MM.1S (cell line): Measurements from ENCODE around the gene DCTN4.

Experiments used
- DNase-seq: peaks from one replicate; pipeline ENCODE4 v3.0.0-alpha.2; 2015
- H2AFZ ChIP-seq: fragments of 300-600 bp; sonication (generic); 2 replicates; pipeline ENCODE4 v1.6.0; 2016; ENCODE audit warnings: antibody characterized with exemption, low read length
- H3F3A ChIP-seq: fragments of 300-600 bp; sonication (generic); 2 replicates; pipeline ENCODE4 v1.6.1; 2016; ENCODE audit warnings: mild to moderate bottlenecking, antibody characterized with exemption, low read length, moderate library complexity, mixed read lengths; ENCODE audit not compliant: insufficient read depth
- H3K27ac ChIP-seq: fragments of 300-600 bp; sonication (generic); 2 replicates; pipeline ENCODE4 v1.5.1; 2016; ENCODE audit warnings: mild to moderate bottlenecking, low read length
- H3K27me3 ChIP-seq: fragments of 300-600 bp; sonication (generic); replicated peaks from 2 replicates; pipeline ENCODE4 v1.6.0; 2016; ENCODE audit warnings: low read length; ENCODE audit not compliant: insufficient read depth
- H3K36me3 ChIP-seq: fragments of 300-600 bp; sonication (generic); replicated peaks from 2 replicates; pipeline ENCODE4 v1.6.1; 2016; ENCODE audit warnings: mild to moderate bottlenecking, low read length, mixed read lengths; ENCODE audit not compliant: insufficient read depth
- H3K4me1 ChIP-seq: fragments of 300-600 bp; sonication (generic); 2 replicates; pipeline ENCODE4 v1.6.1; 2016; ENCODE audit warnings: low read length, mixed read lengths
- H3K4me2 ChIP-seq: fragments of 300-600 bp; sonication (generic); 2 replicates; pipeline ENCODE4 v1.6.0; 2016; ENCODE audit warnings: low read depth, low read length
- H3K4me3 ChIP-seq: fragments of 300-600 bp; sonication (generic); 2 replicates; pipeline ENCODE4 v1.5.1; 2016; ENCODE audit warnings: low read length, mixed read lengths
- H3K79me2 ChIP-seq: fragments of 300-600 bp; sonication (generic); 2 replicates; pipeline ENCODE4 v1.6.1; 2016; ENCODE audit warnings: mixed run types, low read length, mixed read lengths
- H3K9ac ChIP-seq: fragments of 300-600 bp; sonication (generic); 2 replicates; pipeline ENCODE4 v1.6.1; 2016; ENCODE audit warnings: low read length, mixed read lengths
- H3K9me2 ChIP-seq: fragments of 300-600 bp; sonication (generic); replicated peaks from 2 replicates; pipeline ENCODE4 v1.6.1; 2016; ENCODE audit warnings: mild to moderate bottlenecking, low read length, mixed read lengths; ENCODE audit not compliant: insufficient read depth
- H3K9me3 ChIP-seq: fragments of 300-600 bp; sonication (generic); replicated peaks from 2 replicates; pipeline ENCODE4 v1.6.1; 2016; ENCODE audit warnings: mild to moderate bottlenecking, low read length, mixed read lengths; ENCODE audit not compliant: insufficient read depth
- H4K20me1 ChIP-seq: fragments of 300-600 bp; sonication (generic); 2 replicates; pipeline ENCODE4 v1.6.1; 2016; ENCODE audit warnings: mild to moderate bottlenecking, low read length, moderate library complexity, mixed read lengths; ENCODE audit not compliant: insufficient read depth
- CTCF ChIP-seq: fragments of 300-600 bp; sonication (generic); IDR thresholded peaks from 2 replicates; pipeline ENCODE4 v1.5.1; 2016; ENCODE audit warnings: antibody characterized with exemption, low read length, mixed read lengths
- EZH2 ChIP-seq: fragments of 300-600 bp; sonication (generic); optimal IDR thresholded peaks from 2 replicates; pipeline ENCODE3; 2017; ENCODE audit warnings: low read depth, mild to moderate bottlenecking, antibody characterized with exemption, low read length, mixed read lengths
- EZH2phosphoT487 ChIP-seq: fragments of 300-600 bp; sonication (generic); IDR thresholded peaks from 2 replicates; pipeline ENCODE4 v1.6.1; 2018; ENCODE audit warnings: antibody characterized with exemption, low read length

DCTN4 gene

GRCh38 chr5:150765011-150765798 lies 6.4 kb upstream of the DCTN4 start:
- TF ChIP-seq EZH2 (no peak), CTCF (no peak), EZH2phosphoT487 (no peak)
- no peak overlapping the region for H3K9ac ChIP-seq
- no peaks in the 10 kb centered on the region for H4K20me1 ChIP-seq
- no peaks in the 10 kb centered on the region for H3K36me3 ChIP-seq
- H3K79me2 ChIP-seq, result no peaks in the 10 kb centered on the region
- H3K9me2 ChIP-seq, result no peaks in the 10 kb centered on the region
- DNase-seq, result no peak
- H3K27ac ChIP-seq, result no peak overlapping the region
- H3K4me1 ChIP-seq, result no peaks in the 10 kb centered on the region
- H3K9me3 ChIP-seq, result no peaks in the 10 kb centered on the region
- no peak overlapping the region for H3K4me2 ChIP-seq
- no peak overlapping the region for H2AFZ ChIP-seq
- no peak overlapping the region for H3K4me3 ChIP-seq
- H3K27me3 ChIP-seq, result no peaks in the 10 kb centered on the region
- no peaks in the 10 kb centered on the region for H3F3A ChIP-seq

GRCh38 chr5:150764530-150764929 lies 5.7 kb upstream of the DCTN4 start:
- H2AFZ ChIP-seq, result no peak overlapping the region
- H3K9ac ChIP-seq, result no peak overlapping the region
- H3K27ac ChIP-seq, result no peak overlapping the region
- H3K9me2 ChIP-seq, result no peaks in the 10 kb centered on the region
- no peak for DNase-seq
- H3K79me2 ChIP-seq, result no peaks in the 10 kb centered on the region
- H3K4me2 ChIP-seq, result no peak overlapping the region
- H3K9me3 ChIP-seq, result no peaks in the 10 kb centered on the region
- H3K4me1 ChIP-seq, result no peaks in the 10 kb centered on the region
- H4K20me1 ChIP-seq, result no peaks in the 10 kb centered on the region
- H3F3A ChIP-seq, result no peaks in the 10 kb centered on the region
- TF ChIP-seq CTCF (no peak), EZH2 (no peak), EZH2phosphoT487 (no peak)
- no peaks in the 10 kb centered on the region for H3K36me3 ChIP-seq
- no peak overlapping the region for H3K4me3 ChIP-seq
- no peaks in the 10 kb centered on the region for H3K27me3 ChIP-seq

- no peak for DNase-seq
- peaks cover 4% of the 10 kb centered on the region; the same call in 1 of the 2 replicates for H3K4me1 ChIP-seq
- H4K20me1 ChIP-seq, result no peaks in the 10 kb centered on the region
- no peak overlapping the region for H3K4me2 ChIP-seq
- no peaks in the 10 kb centered on the region for H3K36me3 ChIP-seq
- H3K4me3 ChIP-seq, result no peak overlapping the region
- peaks cover 1% of the 10 kb centered on the region; the same call in 1 of the 2 replicates for H3F3A ChIP-seq
- TF ChIP-seq EZH2phosphoT487, result no peak
- TF ChIP-seq EZH2, result no peak
- TF ChIP-seq CTCF, result no peak
- no peaks in the 10 kb centered on the region for H3K27me3 ChIP-seq
- H3K9me2 ChIP-seq, result no peaks in the 10 kb centered on the region
- no peaks in the 10 kb centered on the region for H3K9me3 ChIP-seq
- H3K9ac ChIP-seq, result no peak overlapping the region
- no peak overlapping the region for H2AFZ ChIP-seq
- H3K79me2 ChIP-seq, result peaks cover 1% of the 10 kb centered on the region
- H3K27ac ChIP-seq, result no peak overlapping the region
Observed at GRCh38 chr5:150763023-150763769, 4.4 kb upstream of the DCTN4 start.
